NCI-H1092 treated with DMSO at 0.1 percent for 48 hours (cell line): ENCODE measurements around the gene CNDP1.

Source experiments
- DNase-seq: peaks from one replicate; lab custom pipeline; 2025; lab: John Stamatoyannopoulos, UW

The CNDP1 gene

DNA sequence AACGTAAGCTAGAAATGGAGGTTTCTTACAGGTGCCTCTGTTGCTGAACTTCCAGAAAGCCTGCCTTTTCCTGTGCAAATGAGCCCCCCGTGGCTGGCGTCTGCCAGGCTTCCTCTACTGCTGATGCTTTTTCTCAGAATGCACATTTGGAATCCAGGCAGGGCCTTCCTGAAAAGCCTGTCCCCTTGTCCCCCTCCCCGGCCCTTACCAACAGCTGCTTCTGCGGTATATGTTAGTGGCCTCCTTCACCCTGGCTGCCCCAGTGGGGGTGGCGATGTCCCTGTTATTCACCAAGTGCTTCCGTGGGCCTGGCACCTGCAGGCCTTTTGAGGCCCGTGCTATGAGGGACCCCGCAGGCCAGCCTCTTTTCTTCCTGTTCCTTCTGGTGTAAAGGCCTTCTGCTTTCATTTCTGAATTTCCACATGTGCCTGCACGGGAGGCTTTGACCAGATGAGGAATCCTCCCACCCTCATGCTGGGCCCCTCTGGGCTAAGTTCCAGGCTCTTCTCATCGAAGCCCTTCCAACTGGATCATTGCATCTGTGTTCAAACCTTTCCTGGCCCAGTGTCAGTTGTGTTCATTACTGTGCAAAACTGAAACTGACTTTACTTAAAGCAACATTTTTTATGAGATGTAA, 27.7 kb upstream of the CNDP1 start:
- DNase-seq: no peak

DNA sequence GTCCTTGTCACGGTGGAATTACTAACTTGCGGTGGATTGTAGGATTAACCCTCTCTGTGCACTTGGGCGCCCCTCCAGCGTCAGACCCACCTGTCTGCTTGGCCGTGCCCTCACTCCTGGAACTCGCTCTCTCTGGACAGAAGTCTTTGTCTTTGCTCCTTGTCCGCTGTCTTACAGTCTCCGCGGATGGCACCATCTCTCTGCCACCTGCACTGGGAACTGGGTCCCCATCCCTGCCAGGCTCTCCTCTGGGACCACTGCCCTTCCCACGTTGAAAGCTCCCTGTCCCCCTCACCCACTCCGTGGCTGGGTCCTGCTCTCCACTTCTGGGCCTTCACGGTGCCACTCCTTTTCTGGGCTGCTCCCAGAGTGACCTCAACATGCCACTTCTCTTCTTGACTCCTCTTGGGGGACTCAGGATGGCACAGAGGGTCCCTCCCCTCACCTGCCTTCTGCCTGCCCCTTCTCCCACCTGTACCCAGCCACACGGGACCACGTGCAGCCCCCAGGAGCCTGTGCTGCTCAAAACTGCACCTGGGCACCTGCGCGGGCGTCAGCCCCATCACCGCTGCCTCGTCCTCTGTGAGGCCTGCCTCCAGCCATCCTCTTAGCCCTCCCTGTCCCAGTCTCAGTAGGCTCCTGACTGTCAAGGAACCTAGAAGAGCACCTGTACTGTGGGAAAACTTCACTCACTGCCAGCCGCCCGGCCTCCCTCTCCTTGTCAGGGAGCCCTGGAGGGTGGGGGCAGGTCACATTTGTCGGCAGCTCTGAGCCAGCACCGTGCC, 27.0 kb upstream of the CNDP1 start:
- no peak for DNase-seq

DNA sequence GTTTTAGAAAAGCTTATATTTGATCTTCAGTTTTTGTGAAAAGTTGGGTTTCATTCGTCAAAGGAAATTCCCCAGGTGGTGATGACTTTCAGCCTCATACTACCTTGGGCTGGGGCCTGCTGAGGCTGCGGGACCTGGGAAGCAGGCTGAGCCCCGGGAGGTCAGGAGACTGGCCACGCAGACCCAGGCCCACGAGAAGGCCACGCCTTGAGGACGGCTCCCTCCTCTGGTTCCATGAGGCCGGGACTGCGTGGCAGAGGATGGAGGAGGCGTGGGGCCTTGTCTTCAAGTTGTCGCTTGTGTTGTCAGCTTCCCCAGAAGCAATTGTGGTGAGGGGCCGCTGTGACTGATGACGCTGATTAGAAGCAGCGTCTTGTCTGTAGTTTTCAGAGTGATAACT, 26.4 kb upstream of the CNDP1 start:
- no peak for DNase-seq

DNA sequence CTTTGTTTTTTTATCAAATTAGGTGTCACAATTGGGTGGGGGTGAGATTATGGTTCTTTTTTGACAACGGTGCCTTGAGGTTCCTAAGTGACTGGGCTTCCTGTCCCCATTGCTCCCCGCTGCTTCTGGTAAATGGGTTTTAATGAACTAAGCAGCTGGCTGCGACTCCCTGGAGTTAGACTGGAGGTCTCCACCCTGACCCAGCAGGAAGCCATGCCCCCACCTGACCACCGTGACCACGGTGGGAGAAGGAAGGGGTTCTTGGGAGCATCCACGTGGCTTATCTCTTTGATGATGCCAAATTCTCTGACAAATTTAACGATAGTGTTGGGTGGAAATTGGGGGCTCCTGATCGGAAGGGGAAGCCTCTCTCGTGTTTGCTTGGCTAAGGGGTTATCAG, 25.9 kb upstream of the CNDP1 start:
- no peak for DNase-seq

DNA sequence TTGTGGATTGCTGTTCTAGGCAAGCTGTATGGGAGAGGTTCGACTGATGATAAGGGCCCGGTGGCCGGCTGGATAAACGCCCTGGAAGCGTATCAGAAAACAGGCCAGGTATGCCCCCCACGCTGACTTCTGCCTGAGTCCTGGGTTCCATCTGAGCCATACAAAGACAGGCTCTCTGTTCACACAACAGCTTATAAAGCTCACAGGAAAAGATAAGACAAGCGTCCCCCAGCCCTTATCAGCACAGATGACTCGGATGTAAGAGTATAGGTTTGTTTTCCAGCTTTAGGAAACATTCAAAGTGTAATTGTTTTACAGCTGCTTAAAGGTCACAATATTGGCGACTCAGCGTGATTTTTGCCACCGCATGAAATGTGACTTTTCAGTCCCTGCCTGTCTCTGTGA, 25.5 kb upstream of the CNDP1 start:
- DNase-seq: no peak

DNA sequence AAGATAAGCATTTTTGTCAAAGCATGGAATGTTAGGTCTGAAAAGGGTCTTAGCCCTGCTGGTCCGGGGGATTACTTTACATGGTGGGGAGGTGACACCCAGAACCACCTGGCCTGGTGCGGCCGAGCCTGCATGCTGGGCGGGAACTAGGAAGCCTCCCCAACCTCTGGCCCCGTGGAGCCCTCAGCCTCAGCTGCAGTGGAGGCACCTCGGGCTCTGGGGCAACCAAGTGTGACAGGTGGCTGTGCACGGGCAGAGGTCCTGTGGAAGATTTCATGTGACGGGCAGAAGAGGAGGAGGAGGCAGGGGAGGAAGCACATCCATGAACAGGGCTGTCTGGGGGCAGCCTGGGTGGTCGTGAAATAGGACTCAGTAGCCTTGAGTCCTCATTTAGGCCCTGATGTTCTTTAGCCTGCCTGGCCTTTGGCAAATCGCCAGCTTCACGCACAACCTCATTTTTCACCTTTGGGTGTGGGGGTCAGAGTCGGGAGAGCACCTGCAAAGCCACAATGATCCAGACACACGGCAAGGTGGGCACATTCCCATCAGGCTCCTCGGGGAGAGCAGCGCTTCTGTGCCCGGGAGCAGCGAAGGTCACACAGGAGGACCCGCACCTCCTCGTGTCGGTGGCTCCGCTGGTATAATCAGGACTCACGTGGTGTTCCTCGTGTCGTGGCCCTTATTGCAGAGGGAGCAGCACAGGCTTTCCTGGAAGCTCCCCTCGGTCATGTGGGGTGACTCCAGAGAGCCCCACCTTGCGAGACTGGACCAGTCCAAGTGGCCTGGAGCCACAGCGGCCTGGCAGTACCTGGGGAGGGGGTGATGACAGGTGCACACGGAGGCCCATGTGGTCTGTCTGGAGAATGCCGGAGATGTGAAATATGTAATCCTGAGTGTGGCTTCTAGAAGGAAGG, 24.2 kb upstream of the CNDP1 start:
- no peak for DNase-seq

DNA sequence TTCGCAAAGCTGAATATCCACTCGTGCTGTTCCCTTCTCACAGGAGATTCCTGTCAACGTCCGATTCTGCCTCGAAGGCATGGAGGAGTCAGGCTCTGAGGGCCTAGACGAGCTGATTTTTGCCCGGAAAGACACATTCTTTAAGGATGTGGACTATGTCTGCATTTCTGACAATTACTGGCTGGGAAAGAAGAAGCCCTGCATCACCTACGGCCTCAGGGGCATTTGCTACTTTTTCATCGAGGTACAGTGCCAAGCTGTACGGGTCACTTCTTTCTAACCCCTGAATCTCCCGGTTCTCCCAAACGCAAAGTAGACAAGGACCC, 23.6 kb upstream of the CNDP1 start:
- DNase-seq: no peak

DNA sequence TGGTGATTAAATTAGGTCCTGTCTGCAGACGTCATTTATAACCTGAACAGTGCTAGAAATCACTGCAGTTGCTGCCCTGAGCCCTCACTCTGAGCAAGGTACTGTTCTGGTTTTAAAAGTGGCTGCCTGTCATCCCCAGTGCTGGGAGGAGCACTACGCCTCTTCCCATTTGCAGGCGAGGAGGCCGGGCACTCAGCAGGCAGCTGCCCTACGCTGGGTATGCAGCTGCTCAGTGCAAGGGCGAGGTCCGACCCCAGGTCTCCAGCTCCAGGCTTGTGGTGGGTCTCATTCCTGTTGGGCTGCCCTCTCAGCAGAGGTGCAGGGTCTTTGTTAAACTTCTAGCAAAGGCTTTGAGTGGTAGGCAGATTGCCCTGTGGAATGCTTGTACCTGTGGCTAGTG, 22.5 kb upstream of the CNDP1 start:
- no peak for DNase-seq

DNA sequence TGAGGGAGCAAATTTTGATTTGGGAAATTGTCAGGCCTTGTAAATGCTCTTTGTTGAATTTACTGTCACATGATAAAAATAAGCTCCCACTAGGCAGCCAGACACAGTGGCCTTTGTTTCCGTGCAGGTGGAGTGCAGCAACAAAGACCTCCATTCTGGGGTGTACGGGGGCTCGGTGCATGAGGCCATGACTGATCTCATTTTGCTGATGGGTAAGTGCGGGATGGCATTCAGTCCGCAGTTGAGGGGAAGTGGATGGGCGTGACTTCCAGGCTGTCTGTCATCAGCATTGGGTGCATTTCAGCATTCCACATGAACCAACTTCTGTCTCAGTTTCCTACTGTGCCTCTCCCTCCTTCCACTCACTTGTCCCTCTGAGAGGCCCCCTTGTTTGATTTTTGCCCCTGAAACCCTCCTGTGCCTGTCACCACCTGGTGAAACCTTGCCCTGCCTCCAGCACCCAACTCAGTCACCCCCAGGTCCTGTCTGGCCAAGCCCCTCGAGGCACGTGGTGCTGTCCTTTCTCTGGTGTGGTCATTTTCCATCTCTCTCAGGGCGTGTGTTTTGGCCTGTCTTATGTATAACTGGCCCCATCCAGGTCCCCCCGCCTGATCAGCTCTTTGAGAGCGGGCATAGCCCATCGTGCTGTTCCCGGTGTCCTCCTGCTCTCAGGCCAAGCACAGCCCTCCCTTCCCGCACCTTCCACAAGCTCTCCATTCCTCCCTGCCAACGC, 21.8 kb upstream of the CNDP1 start:
- no peak for DNase-seq

DNA sequence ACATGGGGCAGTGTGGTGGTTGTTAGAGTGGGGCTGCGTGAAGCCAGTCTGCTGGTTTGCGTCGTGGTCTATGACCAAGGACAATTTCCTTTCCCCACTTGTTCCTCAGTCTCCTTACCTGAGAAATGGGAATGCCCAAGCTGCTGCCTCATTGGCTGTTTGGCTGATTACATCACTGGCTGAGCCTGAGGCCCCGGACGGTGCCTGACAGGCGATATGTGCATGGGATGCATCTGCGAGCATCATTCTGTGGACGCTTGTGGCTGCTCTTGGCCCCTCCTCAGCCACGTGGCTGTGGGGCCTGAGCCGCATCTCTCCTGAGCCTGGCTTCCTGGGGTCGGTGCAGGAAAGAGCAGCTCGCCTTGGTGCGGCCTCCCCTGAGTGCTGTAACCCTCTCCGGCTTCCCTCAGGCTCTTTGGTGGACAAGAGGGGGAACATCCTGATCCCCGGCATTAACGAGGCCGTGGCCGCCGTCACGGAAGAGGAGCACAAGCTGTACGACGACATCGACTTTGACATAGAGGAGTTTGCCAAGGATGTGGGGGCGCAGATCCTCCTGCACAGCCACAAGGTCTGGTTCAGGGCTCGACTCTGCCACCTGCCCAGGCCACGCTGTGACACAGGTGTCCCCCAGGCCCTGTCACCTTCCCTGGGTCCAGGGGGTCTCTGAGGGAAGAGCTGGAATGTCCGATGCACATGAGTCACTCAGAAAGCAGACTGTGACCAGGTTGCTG, 21.0 kb upstream of the CNDP1 start:
- no peak for DNase-seq

DNA sequence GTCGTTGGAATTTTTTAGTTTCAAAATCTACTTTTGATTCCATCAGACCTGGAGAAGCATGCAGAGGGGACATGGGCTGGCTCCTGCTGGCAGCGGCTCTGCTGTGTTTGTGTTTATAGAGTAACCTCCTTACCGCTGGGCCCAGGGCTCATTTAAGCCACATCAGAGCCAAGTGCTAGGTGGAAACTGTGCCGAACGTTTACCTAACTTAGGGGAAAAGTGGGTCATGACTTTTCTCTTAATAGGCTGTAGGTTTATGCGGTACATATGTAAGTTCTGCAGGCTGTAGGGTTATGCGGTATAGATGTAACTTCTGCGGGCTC, 20.5 kb upstream of the CNDP1 start:
- DNase-seq: no peak

DNA sequence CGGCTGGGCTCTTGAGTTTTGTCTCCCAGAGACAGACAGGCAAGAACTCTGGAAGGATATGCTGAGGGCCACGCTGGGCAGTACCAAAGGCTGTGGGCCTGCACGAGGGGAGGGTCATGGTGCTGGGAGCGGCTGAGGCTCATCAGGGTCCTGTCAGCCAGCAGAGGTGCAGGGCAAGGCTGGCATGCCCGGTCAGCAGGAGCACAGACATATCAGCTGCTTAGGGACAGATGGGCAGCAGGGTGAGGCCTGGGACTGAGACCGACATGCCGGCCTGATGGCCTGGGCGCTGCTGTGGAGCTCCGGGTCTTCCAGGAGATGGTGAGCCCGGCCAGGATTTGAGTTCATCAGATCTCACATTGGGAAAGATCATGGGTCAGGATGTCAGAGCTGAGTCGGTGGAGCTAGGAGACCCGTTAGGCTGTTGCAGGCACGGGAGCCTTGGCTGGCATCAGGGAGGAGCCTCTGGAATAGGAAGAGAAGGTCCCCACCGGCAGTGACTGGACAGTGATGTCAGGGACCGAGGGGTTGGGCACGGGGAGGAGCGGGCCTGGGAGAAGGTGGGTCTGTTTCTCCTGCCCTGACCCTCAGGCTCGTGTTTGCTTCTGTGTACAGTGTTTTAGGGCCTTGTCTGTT, 19.3 kb upstream of the CNDP1 start:
- no peak for DNase-seq

DNA sequence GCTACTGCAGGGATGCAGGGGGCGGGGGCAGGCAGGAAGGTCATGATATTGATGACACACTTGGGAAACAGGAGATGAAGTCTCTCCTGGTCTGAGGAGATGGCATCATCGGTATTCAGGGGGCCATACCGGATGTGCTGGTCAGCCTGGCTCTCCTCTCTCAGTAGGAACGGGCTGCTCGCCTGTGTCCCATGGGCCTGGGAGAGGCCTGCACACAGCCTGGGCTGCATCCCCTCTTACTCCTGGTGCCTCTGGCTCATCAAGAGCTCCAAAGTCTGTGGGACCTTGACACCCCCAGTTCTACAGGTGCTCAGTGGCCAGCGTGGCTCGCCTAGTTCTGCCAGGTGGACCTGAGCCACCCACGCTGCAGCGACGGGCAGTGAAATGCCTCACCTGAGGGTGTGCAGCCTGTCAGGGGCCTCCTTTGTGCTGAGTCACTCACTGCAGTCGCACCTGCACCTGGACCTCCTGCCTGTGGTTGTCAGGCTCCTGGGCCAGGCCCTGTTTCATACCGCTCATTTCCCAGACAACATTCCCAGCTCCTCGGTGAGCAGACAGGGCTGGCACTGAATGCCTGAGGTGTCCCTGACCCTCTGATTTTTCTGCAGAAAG, 18.6 kb upstream of the CNDP1 start:
- DNase-seq: no peak

DNA sequence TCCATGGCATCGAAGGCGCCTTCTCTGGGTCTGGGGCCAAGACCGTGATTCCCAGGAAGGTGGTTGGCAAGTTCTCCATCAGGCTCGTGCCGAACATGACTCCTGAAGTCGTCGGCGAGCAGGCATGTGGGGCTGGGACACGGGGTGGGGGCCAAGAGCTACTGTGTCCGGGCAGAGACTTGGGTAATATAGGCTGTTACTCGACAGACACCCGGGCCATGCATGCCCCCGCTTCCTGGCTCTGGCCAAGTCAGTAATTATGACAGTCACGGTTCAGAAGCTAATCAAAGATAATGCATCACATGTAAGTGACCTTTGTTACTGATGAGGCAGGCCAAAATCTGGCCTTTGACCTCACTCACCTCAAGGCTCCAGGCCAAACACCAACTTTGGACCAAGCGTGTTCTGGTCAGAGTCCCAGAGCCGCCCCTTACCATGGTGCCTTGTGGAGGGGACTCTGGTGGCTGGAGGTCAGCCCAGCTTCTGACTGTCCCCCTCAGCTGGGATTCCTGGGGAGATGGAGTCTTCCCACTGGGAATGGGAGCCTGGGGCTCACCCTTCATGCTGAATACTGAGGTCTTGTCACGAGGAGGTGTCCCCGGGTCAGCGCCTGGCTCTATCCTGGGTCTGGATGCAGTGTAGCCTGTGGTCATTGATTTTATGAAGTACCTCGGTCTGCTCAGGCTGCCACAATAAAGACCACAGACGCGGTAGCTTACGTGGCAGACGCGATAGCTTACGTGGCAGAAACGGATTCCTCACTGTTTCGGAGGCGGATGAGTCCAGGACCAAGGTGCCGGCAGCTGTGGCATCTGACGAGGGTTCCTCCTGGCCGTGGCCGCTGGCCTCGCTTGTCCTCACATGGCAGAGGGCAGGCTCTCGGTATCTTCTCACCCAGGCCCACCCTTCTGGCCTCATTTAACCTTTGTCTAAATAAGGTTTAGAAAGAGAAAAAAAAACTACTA, 17.7 kb upstream of the CNDP1 start:
- DNase-seq: no peak

DNA sequence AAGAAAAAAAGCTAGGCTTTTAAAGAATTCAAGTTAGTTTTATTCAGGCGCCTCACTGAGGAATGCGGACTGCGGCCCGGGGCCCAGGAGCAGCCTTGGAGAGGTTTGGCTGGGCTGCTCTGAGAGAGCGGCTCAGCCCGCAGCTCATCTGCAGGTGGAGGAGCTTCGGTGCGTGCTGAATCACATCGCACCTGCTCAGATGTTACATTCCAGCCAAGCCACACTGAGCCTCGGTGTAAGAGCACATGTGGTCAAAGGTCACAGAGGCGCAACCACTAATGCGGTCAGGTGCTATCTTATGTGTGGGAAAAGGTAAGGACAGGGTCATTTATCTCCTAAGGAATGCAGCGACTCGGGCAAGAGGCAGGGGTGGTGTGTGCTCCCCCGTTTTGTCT, 17.1 kb upstream of the CNDP1 start:
- no peak for DNase-seq

DNA sequence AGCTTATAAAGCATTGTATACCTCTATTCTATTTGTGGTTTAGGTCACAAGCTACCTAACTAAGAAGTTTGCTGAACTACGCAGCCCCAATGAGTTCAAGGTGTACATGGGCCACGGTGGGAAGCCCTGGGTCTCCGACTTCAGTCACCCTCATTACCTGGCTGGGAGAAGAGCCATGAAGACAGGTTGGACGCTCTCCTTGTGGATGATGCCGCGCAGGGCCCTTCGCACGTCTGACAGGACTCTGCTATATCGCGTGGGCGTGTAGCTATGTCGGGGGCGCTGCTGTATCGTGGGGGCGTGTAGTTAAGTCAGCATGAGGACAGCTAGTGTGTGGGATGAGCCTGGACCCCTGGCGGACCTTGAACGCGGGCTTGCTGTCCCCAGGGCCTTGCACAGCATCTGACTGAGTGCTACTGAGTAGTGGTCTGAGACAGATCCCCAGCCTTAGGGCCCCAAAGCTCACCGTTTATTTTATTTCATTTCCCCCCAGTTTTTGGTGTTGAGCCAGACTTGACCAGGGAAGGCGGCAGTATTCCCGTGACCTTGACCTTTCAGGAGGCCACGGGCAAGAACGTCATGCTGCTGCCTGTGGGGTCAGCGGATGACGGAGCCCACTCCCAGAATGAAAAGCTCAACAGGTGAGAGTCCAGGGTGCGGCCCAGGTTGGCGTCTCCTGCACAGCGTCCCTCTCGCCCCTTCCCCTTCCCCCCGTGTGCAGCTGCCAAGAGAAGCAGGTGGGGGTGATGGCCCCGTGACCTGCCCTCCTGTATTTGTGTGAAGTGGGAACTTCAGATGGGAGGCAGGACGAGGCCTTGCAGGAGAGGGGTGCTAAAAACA, 15.6 kb upstream of the CNDP1 start:
- DNase-seq: no peak

DNA sequence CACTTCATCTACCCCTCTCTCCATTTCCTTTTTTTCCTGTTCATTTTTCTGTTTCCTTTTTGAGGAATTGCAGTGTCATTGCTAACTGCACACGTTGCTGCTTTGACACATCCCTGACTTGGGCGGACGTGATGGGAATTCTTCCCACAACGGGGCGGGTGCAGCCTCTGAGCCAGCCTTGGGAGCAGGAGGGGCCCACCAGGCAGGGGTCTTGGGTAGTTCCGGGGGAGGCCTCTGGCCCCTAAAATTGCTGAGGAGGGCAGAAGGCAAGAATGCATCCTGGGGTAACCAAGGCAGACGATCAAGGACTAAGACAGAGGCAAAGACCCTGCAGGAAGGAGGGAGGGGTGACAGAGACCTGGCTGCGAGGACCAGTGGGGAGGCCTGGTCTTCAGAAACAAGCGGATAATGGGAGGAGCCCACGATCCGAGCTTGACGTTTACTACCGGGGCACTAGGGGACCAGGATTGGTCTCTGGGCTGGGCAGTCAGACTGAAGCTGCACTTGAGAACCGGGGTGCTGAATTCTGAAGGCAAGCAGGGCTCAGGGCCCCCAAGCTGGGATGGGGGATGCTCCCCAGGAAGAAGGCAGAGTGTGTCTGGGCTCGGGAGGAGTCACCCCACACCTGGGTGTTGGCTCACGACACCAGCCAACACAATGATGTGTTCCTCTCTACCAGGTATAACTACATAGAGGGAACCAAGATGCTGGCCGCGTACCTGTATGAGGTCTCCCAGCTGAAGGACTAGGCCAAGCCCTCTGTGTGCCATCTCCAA, 14.8 kb upstream of the CNDP1 start:
- no peak for DNase-seq
